ENCODE measurements around the gene ANO10.

DNA sequence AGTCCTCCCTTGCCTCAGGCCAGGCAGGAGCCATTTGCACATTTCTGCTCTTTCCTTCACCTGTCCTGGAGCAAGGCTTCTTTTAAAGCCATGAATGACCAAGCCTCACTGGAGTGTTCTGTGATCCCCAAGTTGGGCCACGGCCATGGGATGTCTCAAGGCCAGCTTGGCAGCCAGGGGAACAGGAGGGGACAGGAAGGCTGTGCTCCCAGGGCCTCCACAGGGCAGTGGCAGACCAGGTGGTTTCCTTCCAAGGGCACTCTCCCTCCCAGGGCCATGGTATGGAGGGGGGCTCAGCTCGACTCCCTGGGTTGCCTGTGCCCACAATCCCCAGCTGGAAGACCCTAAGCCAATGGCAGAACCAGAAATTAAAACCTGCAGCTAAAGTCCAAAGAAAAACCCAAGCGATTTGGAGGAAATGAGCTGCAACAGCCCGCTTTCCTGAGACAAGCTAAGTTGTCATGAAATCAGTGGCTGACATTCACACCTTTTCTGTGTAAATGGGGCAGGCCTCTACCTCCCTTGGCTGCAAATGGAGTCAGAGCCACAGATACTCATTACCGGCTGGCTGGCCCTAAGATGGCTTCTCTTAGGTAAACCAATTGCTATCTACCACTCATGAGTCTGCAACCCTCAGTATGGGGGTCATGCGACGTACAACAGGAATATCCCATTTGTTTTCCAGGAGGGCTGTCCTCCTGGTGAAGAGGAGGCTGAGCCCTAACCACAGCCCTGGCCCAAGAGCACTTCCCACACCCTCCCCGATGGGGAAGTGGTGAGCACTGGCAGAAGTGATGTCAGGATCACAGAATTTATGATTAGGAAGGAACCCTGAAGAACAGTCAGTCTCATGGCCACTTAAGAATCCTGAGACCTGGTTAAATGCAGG is 252.2 kb downstream of the ANO10 start:
- TF ChIP-seq, protein P1, sequence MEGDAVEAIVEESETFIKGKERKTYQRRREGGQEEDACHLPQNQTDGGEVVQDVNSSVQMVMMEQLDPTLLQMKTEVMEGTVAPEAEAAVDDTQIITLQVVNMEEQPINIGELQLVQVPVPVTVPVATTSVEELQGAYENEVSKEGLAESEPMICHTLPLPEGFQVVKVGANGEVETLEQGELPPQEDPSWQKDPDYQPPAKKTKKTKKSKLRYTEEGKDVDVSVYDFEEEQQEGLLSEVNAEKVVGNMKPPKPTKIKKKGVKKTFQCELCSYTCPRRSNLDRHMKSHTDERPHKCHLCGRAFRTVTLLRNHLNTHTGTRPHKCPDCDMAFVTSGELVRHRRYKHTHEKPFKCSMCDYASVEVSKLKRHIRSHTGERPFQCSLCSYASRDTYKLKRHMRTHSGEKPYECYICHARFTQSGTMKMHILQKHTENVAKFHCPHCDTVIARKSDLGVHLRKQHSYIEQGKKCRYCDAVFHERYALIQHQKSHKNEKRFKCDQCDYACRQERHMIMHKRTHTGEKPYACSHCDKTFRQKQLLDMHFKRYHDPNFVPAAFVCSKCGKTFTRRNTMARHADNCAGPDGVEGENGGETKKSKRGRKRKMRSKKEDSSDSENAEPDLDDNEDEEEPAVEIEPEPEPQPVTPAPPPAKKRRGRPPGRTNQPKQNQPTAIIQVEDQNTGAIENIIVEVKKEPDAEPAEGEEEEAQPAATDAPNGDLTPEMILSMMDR (IDR thresholded peaks at IDR 0.05): no peak
- no peak for TF ChIP-seq POLR2A (IDR thresholded peaks at IDR 0.05)
